GM19397 (cell line): ENCODE results near the gene AJM1.

ENCODE experiments used
- ATAC-seq: cut with Tn5 transposase; IDR thresholded peaks from one replicate; pipeline ENCODE4 v1.9.1; 2021; ENCODE audit warnings: mild to moderate bottlenecking, moderate library complexity; ENCODE audit not compliant: unreplicated experiment

AJM1 gene

DNA sequence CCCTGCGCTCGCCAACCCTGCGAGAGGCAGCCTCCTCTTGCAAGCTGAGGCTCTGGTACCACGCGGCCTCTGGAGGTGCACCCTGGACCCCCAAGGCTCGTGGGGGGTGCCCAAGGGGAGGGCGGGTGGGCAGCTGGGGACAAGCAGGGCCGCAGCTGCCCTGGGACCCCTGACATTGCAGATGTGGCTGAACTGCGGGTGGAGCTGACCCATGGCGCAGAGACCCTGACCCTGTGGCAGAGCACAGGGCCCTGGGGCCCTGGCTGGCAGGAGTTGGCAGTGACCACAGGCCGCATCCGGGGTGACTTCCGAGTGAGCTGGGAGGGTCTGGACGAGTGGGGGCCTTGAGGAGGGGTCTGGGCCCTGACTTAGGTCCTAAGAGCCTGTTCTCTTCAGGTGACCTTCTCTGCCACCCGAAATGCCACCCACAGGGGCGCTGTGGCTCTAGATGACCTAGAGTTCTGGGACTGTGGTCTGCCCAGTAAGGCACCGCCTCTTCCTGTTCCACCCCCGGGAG lies 11.4 kb downstream of the AJM1 start:
- ATAC-seq, result no peak

DNA sequence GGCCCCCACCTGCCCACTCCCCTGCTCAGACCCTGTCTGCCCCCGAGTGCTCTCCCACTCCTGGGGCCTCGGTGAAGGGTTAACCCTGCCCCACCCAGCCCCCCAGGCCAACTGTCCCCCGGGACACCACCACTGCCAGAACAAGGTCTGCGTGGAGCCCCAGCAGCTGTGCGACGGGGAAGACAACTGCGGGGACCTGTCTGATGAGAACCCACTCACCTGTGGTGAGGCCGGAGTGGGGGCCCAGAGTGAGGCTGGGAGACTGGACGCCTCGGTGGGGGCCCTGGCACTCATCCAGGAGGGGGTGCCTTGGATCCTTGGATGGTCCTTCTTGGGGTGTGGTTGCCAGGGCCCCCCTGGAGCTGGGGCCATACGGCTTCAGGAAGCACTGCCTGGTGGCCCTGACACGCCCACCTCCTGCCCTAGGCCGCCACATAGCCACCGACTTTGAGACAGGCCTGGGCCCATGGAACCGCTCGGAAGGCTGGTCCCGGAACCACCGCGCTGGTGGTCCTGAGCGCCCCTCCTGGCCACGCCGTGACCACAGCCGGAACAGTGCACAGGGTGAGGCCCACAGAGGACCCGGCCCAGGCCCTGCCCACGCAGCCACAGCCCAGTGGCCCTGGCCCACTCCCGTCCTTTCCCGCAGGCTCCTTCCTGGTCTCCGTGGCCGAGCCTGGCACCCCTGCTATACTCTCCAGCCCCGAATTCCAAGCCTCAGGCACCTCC lies 12.0 kb downstream of the AJM1 start:
- no peak for ATAC-seq

DNA sequence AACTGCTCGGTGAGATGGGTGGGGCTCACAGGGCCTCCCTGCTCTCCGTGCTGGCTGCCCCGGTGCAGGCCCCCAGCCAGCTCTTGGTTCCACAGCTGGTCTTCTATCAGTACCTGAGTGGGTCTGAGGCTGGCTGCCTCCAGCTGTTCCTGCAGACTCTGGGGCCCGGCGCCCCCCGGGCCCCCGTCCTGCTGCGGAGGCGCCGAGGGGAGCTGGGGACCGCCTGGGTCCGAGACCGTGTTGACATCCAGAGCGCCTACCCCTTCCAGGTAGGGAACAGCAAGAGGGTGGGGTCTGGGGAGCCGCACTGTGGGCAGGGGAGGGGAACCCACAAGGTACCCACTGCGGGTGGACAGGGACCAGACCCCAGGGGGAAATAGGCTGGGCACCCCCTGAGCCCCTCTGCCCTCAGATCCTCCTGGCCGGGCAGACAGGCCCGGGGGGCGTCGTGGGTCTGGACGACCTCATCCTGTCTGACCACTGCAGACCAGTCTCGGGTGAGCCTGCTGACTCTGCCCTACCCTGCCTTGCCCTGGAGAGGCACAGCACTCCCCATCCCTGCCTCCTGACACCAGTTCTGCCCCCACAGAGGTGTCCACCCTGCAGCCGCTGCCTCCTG lies 12.7 kb downstream of the AJM1 start:
- no peak for ATAC-seq

- no peak for ATAC-seq
Measured at GRCh38 chr9:136855461-136856078, 13.3 kb downstream of the AJM1 start.

- ATAC-seq, result no peak
Measured at GRCh38 chr9:136856079-136856476, 13.8 kb downstream of the AJM1 start.

DNA sequence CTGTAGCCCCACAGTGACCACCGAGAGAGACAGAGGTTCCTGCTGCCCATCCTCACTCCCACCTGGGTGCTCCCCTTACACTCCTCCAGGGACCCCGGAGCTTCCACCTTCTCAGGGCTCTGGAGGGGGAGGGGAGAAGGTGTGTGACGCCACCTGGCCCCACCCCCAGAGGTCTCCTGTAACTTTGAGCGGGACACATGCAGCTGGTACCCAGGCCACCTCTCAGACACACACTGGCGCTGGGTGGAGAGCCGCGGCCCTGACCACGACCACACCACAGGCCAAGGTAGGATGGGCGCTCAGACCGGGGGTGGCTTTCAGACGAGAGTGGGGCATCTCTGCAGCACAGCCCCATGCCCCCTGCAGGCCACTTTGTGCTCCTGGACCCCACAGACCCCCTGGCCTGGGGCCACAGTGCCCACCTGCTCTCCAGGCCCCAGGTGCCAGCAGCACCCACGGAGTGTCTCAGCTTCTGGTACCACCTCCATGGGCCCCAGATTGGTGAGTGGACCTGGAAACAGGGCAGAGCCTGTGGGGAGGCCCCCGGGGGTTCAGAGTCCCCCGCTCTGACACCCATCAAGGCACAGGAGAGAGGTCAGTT lies 14.4 kb downstream of the AJM1 start:
- no peak for ATAC-seq

DNA sequence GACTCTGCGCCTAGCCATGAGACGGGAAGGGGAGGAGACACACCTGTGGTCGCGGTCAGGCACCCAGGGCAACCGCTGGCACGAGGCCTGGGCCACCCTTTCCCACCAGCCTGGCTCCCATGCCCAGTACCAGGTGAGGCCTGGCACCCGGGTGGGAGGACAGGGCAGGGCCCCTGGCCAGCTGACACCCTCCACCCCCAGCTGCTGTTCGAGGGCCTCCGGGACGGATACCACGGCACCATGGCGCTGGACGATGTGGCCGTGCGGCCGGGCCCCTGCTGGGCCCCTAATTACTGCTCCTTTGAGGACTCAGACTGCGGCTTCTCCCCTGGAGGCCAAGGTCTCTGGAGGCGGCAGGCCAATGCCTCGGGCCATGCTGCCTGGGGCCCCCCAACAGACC lies 14.9 kb downstream of the AJM1 start:
- ATAC-seq, result no peak

- no peak for ATAC-seq
Measured at GRCh38 chr9:136857581-136858412, 15.5 kb downstream of the AJM1 start.

DNA sequence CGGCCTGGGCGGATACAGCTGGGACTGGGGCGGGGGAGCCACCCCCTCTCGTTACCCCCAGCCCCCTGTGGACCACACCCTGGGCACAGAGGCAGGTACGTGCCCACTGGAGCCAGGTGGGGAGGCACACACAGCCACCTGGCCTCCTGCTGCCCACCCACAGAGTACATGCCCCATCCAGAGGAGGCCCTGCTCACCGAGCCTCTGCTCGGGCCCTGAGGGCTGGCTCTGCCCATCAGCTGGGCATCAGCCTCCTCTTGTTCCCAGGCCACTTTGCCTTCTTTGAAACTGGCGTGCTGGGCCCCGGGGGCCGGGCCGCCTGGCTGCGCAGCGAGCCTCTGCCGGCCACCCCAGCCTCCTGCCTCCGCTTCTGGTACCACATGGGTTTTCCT lies 16.2 kb downstream of the AJM1 start:
- ATAC-seq, result no peak

DNA sequence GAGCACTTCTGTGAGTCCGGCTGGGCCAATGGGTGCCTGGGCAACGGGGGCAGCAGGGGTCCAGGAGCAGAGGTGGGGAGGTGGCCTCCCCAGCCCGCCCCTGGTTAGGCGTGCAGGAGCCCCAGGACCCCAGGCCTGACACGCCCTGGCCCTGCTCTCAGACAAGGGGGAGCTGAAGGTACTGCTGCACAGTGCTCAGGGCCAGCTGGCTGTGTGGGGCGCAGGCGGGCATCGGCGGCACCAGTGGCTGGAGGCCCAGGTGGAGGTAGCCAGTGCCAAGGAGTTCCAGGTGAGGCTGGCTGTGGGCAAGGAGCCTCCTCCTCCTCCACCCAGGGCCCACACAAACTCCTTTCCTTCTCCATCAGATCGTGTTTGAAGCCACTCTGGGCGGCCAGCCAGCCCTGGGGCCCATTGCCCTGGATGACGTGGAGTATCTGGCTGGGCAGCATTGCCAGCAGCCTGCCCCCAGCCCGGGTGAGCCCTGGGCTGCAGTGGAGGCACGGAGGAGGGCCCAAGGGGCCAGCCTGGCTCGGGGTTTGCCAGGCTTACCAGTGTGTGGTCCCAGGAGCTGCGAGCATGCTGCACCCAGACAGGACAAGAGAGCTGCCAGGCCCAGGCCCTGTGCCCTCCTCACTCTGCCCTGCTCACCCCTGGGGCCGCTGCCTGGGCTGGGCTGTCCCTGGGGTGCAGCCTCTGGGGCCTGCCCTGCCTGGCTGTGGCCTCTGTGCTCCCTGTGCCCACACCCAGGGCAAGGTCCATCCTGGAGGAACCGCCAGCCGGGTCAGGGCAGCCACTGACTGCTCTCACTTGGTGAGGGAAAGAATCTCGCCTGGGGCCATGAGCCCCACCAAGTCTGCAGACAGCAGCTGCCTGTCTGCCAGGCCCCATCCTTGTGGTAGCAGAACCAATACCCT lies 16.8 kb downstream of the AJM1 start:
- no peak for ATAC-seq

DNA sequence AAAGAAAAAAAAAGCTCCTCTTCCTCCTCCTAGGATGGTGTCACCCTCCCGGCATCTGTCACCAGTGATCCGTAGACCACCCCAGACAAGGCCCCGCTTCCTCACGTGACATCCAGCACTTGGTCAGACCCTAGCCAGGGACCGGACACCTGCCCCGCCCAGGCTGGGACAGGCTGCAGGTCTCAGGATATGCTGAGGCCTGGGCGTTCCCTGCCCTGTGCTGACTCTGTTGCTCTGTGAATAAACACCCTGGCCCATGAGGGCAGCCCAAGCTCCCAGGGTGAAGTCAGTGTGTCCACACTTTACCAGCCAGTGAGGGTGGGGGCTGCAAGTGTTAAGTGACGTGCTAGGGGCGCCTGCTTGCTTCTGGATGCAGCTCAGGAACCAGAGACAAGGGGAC lies 18.3 kb downstream of the AJM1 start:
- no peak for ATAC-seq

- no peak for ATAC-seq
Measured at GRCh38 chr9:136860933-136861873, 18.9 kb downstream of the AJM1 start.

- no peak for ATAC-seq
Measured at GRCh38 chr9:136861874-136862457, 19.7 kb downstream of the AJM1 start.

GRCh38 chr9:136862849-136863622 lies 20.8 kb downstream of the AJM1 start:
- ATAC-seq, result no peak

DNA sequence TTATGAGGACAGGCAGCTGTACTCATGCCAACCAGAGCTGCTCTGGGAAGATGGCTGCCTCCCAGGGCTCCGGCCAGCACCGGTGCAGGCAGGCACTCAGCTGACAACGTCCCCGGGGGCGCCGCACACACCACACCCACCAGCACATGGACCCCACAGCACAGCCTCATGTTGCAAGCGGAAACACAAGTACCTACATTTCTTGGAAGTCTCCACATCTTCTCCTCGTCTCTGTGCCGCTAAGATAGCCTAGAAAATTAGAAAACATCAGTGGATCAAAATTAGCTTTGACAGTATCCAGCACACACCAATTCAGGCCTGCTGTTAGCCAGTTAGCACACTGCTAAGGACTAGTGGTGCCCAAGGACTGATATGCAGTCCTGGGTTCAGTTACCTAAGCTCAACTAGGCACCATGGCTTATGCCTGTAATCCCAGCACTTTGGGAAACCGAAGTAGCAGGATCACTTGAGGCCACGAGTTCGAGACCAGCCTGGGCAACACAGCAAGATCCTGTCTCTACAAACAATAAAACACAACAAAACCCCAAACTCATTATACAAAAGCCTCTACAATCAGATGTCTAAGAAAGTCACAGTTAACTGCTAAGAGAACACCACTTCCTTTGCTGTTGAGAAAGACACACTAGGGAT lies 21.5 kb downstream of the AJM1 start:
- ATAC-seq, result no peak

- no peak for ATAC-seq
Measured at GRCh38 chr9:136865041-136865767, 22.9 kb downstream of the AJM1 start.

GRCh38 chr9:136865768-136866103 lies 23.5 kb downstream of the AJM1 start:
- no peak for ATAC-seq
